Stimulated activated CD8-positive, alpha-beta memory T cell treated with anti-CD3 and anti-CD28 coated beads, Interleukin-12 subunit alpha, Interleukin-12 subunit beta, amount 100 ng/mL, for 24 hours (primary cell): Measurements from ENCODE around the gene RBSN.

Experiments used
- DNase-seq: peaks from one replicate; pipeline ENCODE4 v3.0.0-alpha.2; 2020; ENCODE audit errors: extremely low read depth

The RBSN gene

GRCh38 chr3:15056676-15057404 is 42.1 kb downstream of the RBSN start:
- DNase-seq: no peak

GRCh38 chr3:15055019-15055557 is 43.9 kb downstream of the RBSN start:
- peak; percentile 37 for DNase-seq

- DNase-seq: no peak
Measured at GRCh38 chr3:15053541-15053940, 45.4 kb downstream of the RBSN start.

GRCh38 chr3:15052335-15053242 is 46.4 kb downstream of the RBSN start:
- no peak for DNase-seq

- DNase-seq: no peak
Measured at GRCh38 chr3:15051531-15051930, 47.4 kb downstream of the RBSN start.

- DNase-seq: no peak
Measured at GRCh38 chr3:15050405-15051092, 48.4 kb downstream of the RBSN start.

GRCh38 chr3:15049584-15049983 is 49.4 kb downstream of the RBSN start:
- DNase-seq: no peak

- DNase-seq: no peak
Measured at GRCh38 chr3:15045667-15046066, 53.3 kb downstream of the RBSN start.

GRCh38 chr3:15044326-15044725 is 54.6 kb downstream of the RBSN start:
- no peak for DNase-seq

GRCh38 chr3:15043408-15044171 is 55.4 kb downstream of the RBSN start:
- DNase-seq: no peak

GRCh38 chr3:15042936-15043335 is 56.0 kb downstream of the RBSN start:
- no peak for DNase-seq

- DNase-seq: no peak
Measured at GRCh38 chr3:15041950-15042349, 57.0 kb downstream of the RBSN start.

GRCh38 chr3:15040844-15041243 is 58.1 kb downstream of the RBSN start:
- DNase-seq: no peak

GRCh38 chr3:15038306-15038705 is 60.6 kb downstream of the RBSN start:
- no peak for DNase-seq

- DNase-seq: no peak
Measured at GRCh38 chr3:15033103-15033502, 65.8 kb downstream of the RBSN start.

GRCh38 chr3:15032650-15033049 is 66.3 kb downstream of the RBSN start:
- DNase-seq: no peak

GRCh38 chr3:15029625-15030024 is 69.3 kb downstream of the RBSN start:
- no peak for DNase-seq

GRCh38 chr3:15023719-15024118 is 75.2 kb downstream of the RBSN start:
- no peak for DNase-seq

- DNase-seq: no peak
Measured at GRCh38 chr3:15023249-15023648, 75.7 kb downstream of the RBSN start.
